HG02642 (cell line): ENCODE measurements around the gene LPIN3.

ENCODE experiments used
- ATAC-seq: cut with Tn5 transposase; IDR thresholded peaks from one replicate; pipeline ENCODE4 v1.9.1; 2021; ENCODE audit warnings: mild to moderate bottlenecking; ENCODE audit not compliant: unreplicated experiment, poor library complexity

The LPIN3 gene

DNA sequence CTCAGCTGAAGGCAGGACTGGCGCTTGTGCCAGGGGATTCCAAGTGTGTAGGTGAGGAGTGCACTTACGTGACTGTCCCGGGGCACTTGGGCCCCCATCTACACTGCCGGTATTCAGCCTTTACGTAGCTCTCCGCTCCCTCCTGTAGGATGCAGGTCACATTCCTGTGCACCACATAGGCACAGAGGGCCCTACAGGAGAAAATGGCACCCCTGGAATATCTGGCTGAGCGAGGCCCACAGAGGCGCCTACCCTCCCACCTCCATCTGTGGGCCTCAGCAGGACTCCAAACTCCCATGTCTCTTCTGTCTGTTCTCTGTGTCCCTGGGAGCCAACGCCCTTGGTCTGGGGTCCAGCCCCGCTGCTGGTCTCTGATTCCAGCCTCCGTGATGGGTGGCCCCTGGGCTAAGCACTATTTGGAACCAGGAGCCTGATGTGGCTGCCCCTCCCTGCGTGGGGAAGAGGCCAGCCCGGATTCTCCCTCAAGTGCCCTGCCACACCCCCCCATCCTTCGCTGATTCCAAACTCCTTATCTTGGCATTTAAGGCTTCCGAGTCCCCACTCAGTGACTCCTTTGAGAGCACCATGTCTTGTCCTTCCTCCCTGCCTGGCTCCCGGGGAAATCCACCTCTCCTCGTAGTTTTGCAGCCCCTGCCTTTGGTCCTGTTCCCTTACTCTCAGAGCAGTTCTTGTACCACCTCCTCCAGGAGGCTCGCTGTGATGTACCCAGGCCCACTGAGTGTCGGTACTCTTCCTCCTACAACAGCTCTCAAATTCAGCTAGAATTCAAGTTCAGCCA is 24.5 kb downstream of the LPIN3 start:
- no peak for ATAC-seq

DNA sequence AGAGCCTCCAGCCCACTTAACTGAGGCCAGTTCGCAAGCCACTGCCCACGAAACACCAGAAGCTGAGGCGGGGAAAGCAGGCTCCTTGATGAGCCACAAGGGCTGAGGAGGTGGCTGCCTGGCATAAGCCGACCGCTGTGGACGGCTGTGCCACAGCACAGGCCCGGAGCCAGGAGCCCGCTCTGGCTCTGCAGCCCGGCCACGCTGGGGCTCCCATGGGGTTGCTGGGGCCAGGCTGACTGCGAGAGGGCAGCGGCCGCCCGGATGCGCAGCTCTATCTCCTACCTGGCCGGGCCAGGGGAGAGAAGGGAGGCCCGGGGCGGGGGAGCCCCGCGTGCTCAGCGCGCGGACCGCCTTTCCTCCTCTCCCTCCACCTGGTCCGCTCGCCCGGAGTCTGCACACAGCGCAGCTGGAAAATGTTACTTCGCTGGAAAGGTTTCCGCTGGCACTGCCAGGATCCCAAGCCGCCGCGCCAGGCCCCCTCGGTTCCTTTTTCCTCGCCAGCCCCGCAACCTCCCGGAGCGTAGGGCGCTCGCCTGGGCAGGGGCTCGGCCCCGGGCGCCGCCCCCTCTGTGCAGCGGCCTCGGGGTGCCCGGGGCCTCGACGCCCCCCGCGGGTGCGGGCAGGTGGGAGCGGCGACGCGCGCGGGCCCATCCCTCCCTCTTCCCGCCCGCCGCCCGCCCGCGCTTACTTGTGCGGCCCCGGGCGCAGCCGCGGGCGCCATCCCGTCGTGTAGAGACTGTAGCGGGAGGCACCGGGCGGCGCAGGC is 25.3 kb downstream of the LPIN3 start:
- ATAC-seq, result no peak

DNA sequence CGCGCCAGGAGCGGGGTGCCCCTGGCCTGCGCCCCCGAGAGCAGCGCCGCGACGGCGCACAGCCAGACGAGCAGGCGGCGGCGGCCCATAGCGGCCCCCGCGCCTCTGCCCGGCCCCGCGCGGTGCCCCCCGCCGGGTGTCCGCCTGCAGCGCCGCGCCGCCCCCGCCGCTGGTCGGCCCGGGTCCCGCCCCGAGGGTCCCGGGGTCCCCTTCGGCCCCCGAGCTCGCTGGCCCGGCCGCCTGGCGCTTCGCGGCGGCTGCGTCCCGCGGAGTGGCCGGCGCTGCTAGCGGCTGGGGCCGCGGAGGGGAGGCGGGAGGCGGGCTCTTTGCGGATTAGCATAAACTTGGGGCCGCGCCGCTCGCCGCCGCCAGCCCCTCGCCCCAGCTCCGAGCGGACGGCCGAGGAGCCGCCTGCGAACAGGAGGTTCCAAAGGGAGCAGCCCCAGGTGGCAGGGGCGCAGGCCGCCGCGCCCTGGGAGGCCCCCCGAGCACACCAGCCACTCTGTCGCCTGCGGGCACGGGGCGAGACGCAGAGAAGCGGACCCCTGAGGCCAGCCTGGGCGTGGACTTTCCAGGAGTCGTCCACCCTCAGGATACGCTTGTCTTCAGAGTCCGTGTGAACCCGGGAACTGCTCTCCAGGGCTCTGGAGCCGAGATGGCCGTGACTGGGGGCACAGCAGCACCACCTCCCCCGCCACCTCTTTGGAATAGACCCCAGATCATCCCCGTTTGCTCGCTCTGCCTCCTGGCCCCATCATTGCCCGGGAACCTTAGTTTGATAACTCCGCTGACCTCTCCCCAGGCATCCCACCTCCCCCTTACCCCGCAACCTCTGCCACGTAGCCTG is 26.1 kb downstream of the LPIN3 start, which contains the start of gene EMILIN3:
Gene EMILIN3, minus strand, starts transcription at position 273 of the 847 bp plus-strand sequence. Its CDS starts 184 bp downstream, at position 89.
- ATAC-seq, result no peak

DNA sequence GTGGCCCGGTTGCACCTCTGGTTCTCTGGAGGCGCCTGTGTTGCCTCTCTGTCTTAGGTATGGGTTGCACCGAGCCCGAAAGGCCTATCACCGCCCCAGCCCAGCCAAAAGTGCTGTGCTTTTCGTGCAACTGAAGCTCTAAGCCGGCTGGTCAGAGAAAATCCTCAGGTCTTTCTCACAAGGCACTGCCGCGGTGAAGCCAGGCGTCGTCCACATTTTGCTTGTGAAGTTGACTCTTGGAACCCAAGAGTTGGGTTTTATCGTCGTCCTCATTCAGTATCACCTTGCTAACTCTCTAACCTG is 26.7 kb downstream of the LPIN3 start:
- ATAC-seq, result no peak

DNA sequence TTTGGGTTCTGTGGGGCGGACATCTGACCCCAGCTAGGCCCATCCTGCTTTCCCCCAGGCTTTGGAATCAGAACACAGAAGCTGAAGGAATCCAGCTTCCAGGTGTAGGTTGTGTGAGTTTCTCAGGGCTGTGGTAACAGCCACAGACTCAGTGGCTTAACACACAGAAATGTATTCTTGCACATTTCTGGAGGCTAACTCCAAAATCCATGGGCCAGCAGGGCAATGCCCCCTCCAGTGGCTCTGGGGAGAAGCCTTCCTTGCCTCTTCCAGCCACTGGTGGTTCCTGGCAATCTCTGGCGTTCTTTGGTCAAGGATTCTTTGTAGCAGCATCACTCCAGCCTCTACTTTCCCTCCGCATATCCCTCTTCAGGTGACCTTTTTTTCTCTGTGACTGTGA is 27.3 kb downstream of the LPIN3 start:
- ATAC-seq, result no peak

DNA sequence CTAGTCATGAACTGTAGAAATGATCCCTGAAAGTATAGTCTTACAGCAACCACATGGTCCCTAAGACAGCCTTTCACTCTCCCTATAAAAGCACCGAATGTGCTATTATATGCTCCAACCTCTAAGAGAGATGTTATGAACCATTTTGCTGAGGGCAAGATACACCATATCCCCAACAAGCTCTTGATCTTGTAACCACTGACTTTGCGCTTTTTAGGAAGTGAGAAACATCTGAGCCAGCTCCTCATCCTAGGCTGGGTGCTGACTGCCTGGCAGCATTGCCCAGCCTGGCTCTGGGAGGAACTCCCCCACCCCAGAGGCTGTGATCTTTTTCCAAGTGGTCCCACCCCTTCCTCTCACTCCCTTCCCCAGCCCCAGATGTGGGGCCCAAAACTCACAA is 29.1 kb downstream of the LPIN3 start:
- ATAC-seq, result no peak

DNA sequence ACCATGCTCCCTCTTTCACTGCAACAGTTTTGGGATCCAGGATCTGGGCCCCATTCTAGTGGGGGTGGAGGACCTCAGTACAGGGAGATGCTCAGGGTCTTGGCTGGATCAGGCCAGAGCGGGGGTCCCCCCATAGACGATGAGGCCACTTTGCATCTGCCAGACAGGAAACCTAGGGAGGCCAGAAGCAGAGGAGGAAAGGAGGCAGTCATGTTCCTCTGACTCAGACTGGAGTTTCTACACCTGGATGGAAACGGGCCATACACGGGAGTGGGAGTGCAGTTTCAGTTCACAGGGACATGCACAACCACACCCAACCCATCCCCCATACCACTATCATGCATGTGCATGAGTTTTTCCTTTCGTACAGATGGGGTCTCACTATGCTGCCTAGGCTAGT is 29.6 kb downstream of the LPIN3 start:
- ATAC-seq, result no peak

DNA sequence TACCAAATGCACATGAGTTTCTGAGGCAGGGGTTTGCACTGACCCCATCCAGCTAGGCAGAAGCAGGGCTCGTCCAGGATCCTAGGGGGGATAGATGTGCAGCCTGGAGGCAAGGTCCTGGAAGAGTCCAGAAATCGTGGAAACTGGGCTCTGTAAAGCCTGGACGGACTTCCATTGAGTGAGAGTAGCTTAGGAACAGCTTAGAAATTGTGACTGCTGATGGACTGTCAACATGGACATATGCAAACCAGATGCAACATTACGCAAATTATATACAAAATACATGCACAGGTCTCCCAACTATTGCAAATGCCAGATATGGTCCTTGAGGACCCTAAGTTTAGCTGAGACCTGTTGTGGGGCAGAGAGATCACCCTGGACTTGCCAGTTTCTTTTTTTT is 30.8 kb downstream of the LPIN3 start:
- ATAC-seq, result no peak

DNA sequence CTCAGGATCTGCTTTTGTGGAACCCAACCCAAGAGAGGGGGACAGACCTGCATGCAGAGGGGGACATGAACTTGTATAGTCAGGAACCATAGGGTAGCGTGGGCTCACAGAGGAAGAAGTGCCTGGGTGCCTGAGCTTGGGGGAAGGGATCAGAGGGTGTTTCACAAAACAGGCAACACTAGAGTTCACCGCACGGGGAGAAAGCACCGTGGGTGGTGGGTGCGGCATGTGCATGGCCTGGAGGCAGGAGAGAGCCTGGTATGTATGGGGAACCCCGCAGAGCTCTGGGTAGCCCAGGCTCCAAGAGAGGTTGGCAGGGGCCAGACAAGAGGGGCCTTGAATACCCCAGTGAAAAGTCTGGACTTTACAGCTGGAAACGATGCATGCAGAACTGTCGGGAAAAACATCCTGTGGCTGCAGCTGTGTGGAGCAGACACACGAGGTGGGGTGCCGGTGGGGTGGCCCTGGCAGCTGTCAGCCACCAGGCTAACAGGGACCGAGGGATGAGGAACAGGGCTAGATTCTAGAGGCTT is 32.7 kb downstream of the LPIN3 start:
- ATAC-seq, result no peak

DNA sequence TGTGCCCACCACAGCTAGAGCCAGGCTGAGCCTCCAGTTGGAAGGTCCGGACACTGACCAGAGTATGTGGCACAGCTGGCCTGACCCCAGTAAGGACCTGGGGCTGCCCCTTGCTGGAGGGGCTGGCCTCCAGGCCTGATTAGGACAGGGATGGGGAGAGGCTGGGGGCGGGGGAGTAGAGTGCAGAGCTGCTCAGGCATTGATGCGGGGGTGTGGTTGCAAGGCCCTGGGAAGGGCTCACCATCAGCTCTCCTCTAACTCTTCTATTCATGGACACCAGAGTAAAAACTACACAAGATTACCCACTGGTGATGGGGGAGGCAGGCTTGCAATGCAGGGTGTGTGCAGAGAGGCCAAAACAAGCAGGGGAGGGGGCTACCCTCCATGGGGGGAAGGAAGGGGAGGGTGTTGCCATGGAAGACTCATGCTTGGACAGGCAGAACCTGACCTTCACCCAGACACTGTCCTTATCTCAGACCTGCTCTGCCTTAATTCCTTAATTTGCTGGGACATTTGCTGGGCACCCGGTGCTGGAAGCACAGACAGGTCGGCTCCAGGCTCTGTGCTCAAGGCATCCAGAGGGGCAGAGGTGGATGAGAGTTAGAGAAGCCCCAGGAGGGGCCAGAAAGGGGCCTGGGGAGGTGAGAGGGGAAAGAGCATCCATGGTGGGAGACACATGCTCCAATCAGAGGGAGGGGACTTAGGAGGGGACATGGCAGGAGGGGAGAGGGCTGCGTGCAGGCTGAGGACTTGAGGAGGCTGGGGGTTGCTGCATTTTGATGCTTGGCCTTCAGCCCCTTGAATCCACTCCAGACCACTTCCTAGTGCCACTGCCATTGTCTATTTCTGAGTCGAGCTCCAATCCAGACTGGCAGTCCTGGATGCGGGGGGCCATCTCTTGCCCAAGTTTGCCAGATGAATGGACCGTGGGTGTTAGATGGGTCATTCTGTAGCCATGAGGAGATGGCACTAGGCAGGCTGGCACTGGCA is 33.6 kb downstream of the LPIN3 start:
- ATAC-seq, result no peak

DNA sequence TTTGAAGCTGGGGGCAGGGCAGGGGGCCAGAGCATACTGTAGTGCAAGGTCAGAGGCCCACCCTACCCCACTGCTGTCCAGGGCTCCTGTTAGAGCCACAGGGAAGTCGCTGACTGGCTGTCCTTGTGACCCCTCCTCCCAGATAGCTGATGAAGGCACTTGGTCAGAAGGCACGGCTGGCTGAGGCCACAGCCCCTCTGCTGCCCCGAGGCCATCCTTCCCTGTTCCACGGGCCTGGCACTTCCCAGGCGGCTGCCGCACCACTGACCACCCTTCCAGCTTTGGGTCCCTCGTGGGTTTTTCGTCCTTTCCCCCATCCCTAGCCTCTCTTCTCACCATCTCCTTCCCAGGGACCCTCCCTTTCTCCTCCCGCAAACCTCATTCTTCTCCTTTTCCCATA is 35.2 kb downstream of the LPIN3 start:
- no peak for ATAC-seq

DNA sequence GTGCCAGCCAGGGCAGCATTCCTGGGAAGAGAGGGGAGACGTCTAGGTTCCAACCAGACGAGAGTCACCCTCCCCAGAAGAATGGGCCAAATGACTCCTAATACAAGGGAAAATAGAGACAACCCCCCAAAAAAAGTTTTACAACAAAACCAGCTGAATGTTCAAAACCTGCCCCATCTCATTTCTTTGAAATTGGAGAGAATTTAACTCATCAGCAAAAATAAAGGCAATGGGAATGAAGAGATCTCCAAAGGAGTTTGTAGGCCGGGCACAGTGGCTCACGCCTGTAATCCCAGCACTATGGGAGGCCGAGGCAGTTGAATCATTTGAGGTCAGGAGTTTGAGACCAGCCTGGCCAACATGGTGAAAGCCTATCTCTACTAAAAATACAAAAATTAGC is 35.7 kb downstream of the LPIN3 start:
- no peak for ATAC-seq

DNA sequence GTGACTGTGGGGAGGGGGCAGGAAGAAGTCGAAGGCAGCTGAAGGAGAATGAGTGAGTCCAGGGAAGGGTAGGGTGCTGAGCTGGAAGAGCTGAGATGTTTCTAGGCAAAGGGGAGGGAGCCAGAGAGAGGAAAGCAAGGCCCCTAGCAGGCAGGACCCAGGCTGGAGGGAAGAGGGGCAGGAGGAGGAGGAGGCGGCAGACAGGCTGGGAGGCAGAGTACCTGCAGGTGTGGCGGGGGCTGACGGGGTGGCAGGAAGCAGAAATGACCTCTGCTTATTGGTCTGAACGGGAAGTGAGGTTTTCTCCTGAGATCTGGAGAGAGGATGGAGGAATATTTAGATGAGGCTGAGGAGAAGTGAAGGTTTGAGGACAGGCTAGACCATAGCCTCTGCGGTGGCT is 36.7 kb downstream of the LPIN3 start:
- no peak for ATAC-seq

DNA sequence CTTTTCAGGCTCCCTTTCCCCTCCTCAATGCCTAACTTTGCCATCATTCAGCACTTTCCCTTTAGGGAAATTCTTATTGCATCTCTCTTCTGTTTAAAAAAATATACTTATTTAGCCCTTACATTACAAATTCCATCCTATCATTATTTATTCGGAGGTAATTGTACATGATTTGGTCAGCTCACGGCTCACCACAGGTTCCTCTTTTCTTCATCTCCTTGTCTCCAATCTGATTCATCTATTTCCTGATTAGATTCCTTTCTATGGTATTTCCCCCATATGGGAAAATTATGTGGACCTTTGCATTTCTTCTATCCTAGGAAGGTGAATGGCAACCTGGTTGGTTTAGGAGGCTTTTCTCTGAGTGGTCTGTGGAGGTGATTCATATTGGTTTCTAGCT is 38.9 kb downstream of the LPIN3 start:
- no peak for ATAC-seq

DNA sequence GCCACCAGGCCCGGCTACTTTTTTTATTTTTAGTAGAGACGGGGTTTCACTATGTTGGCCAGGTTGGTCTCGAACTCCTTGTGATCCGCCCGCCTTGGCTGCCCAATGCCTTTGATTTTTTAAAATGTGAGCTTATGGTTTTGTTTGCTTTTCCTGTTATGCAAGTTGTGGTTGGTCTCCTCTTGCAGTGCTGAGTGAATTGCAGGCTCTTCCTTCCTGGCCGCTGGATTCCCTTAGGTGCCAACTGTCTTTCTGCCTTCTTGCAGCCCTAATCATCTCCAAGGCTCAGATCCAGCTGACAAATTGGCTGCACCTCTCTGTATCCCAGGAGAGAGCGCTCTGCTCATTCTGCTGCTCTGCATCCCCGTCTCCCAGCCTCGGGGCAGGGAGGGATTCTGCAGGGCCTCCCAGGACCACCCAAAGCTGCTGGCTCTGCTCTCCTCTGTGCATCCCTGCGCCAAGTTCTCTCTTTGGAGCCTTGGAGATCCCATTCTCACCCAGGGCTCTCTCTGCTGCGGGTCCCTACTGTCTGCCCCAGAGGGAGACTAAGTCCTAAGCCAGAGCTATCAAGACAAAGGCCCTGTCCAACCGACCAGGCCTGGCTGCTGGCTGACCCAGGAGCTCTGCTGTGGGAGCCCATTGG is 40.1 kb downstream of the LPIN3 start:
- no peak for ATAC-seq

DNA sequence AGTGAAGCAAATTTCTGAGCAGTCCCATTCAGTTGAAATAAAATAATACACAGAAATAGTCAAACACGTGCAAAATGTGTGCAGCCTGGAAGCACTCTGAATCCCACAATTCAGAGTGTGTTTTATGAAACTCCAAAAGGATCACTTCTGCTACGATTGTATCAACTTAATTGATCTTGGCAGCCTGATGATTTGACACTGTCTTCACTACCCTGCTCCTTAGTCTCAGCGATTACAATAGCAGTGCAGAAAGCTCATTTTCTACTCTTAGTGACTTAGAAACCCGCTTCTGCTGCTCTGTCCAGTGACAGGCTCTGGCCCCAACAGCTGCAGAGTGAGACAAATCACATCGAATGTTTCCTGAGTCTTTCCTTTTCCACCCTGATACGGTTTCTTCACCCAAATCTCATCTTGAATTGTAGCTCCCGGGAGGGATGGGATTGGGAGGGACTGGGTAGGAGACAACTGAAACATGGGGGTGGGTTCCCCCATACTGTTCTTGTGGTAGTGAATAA is 42.2 kb downstream of the LPIN3 start:
- no peak for ATAC-seq

DNA sequence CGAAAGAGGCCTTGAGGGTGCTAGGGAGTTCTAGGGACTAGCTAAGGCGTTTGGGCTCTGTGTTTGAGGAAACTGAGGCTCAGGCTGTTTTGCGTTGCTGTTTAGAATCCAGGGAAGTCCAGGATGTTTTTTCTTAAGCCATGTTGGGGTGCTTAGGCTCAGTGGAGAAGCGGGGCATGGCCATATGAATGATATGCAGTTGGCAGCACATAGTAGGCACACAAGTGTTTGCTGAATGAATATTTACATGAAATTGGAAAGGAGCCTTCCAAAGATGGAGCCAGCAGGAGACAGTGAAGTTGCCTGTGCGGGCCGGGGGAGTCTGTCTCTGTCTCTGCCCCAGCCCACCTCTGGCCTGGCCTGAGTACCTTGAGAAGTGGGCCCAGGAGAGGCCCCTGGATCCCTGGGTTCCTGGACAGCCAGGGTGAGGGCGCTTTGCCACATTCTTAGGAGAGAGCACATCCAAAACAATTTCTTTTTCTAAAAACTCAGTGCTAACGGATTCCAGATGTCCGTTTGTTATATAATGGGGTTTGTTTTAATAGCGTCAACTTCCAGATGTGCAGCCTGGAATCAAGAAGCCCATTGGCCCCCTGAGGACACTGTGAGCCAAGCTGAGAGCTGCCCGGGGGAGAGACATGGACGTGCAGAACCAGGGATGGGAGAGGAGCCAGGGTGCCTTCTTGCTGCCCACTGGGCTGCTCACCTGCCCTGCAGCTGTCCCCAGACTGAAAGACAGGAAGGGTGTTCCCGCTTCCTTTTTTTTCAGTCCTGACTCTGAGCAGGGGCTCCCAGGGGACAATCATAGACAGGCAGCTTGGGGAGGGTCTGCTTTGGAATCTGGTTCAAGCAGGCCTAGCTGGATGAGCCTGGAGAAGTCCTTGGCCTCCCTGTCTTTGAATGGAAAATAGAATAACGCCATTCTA is 46.1 kb downstream of the LPIN3 start:
- ATAC-seq, result no peak

DNA sequence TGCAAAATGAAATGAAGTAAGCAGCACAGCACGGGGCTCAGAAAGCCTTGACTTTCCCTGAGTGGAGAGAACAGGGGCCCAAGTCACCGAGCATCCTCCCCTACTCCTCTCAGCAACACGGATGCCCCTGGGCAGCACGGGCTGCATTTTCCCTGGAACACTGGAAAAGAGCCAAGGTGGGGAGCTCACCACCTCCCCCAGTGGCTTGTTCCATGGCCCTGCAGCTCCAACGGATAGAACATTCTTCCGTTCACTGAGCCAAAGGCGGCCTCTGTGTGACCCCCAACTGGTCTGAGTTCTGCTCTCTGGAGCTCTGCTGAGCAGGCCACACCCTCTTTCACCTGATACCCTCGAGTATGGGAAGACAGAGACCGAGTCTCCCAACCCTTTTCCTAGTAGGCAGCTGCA is 46.8 kb downstream of the LPIN3 start:
- ATAC-seq, result no peak
